ENCODE results near the gene OSTC. TPM values are rescaled to one million over a fixed set of nuclear protein-coding genes. Genes with fewer than 3 reads are reported as not detected.

Gene OSTC
- total RNA-seq, 1 experiment from 2014 or later, result 105 TPM

DNA sequence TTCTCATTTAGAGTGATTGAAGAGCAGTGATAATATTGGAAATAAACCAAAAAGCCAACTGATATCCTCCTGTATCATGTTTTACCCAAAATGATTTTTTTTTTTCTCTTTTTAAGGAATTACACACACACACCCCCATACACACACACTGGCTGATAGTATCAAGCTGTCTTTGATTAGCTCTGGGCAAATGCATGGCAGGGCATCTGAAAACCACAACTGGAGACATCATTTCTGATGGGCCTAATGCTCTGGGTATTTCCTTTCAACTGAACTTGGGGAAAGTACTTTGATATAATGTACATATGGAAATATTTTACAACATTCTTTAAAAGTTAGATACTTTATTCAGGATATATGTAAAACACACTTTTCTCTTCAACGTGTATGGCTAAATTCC is 14.2 kb upstream of the OSTC start:
- ChIA-PET RAD21 (ENCODE audit: low non-redundant PET in 1 of 2, low total read pairs in 2 of 2, uncharacterized antibody in 2 of 2, unreplicated experiment in 2 of 2) (interaction anchor here in 1 of 2 experiments (0.7 kb wide), 1 partner anchor 16 kb away, joined by 4 read pairs; no protein-coding TSS in a partner anchor), CTCF (interaction anchor here (1.9 kb wide), 1 partner anchor 618 kb away, joined by 5 read pairs; no protein-coding TSS in a partner anchor), POLR2A (no interaction called here)
- H3K9ac ChIP-seq (ENCODE audit: low read length), result no peak overlapping the region
- no peaks in the 10 kb centered on the region for H3K27me3 ChIP-seq (ENCODE audit: insufficient read depth, low read length)
- H3K4me1 ChIP-seq (ENCODE audit: control insufficient read depth in 1 of 2, insufficient read depth in 2 of 2, low read length in 2 of 2), result no peaks in the 10 kb centered on the region
- no peak overlapping the region for H3K4me2 ChIP-seq (ENCODE audit: low read length)
- no peak overlapping the region for H3K4me3 ChIP-seq (replicated peaks in 1 of 2; ENCODE audit: low read depth in 1 of 2, low read length in 2 of 2)
- no TSS peak for BruUV-seq (replicated peaks)
- ATAC-seq, result no peak
- intact Hi-C loops (cut with micrococcal nuclease), result loop anchor here (5.0 kb wide), 1 partner anchor 619 kb away; no protein-coding TSS in a partner anchor
- no peak for DNase-seq (ENCODE audit: low read depth, low spot score)
- H4K20me1 ChIP-seq (ENCODE audit: insufficient read depth), result 0 out of 2 replicates have a peak, but pooled peaks cover 3% of the 10 kb centered on the region
- H3K9me2 ChIP-seq (ENCODE audit: insufficient read depth), result no peaks in the 10 kb centered on the region
- TF ChIP-seq, protein P1, sequence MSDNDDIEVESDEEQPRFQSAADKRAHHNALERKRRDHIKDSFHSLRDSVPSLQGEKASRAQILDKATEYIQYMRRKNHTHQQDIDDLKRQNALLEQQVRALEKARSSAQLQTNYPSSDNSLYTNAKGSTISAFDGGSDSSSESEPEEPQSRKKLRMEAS (IDR thresholded peaks at IDR 0.05), result no peak
- TF ChIP-seq EZH2 (IDR thresholded peaks at IDR 0.05) (no peak), SRF (IDR thresholded peaks at IDR 0.05; ENCODE audit: low read depth) (no peak), POLR2AphosphoS5 (IDR thresholded peaks at IDR 0.05; ENCODE audit: low read depth, low read length) (no peak), EZH2phosphoT487 (IDR thresholded peaks at IDR 0.05; ENCODE audit: borderline replicate concordance) (no peak), JUND (IDR thresholded peaks at IDR 0.05) (no peak), EGR1 (IDR thresholded peaks at IDR 0.05; ENCODE audit: low read depth) (no peak), SIN3A (IDR thresholded peaks at IDR 0.05; ENCODE audit: low read depth) (no peak), POLR2A (IDR thresholded peaks at IDR 0.05; ENCODE audit: borderline replicate concordance, extremely low read depth, insufficient read depth, insufficient read length) (no peak), ZFX (IDR thresholded peaks at IDR 0.05) (no peak), ELF1 (IDR thresholded peaks at IDR 0.05; ENCODE audit: borderline replicate concordance, low read depth) (no peak), RAD21 (IDR thresholded peaks at IDR 0.05; ENCODE audit: low read depth) (no peak), TCF7L2 (IDR thresholded peaks at IDR 0.05; ENCODE audit: borderline replicate concordance, extremely low read depth, insufficient read depth, insufficient read length) (no peak), ZNF274 (IDR thresholded peaks at IDR 0.05; ENCODE audit: low read depth, low read length) (no peak), YY1 (IDR thresholded peaks at IDR 0.05; ENCODE audit: extremely low read depth, insufficient replicate concordance, low read depth, low read length) (no peak)
- TF ChIP-seq, protein P2, sequence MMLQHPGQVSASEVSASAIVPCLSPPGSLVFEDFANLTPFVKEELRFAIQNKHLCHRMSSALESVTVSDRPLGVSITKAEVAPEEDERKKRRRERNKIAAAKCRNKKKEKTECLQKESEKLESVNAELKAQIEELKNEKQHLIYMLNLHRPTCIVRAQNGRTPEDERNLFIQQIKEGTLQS (IDR thresholded peaks at IDR 0.05), result no peak
- no peak overlapping the region for H2AFZ ChIP-seq (ENCODE audit: low read depth, low read length, poor library complexity, severe bottlenecking)
- H3K36me3 ChIP-seq (ENCODE audit: control insufficient read depth in 1 of 2, insufficient read depth in 2 of 2, low read length in 2 of 2), result peaks cover 18 to 20% of the 10 kb centered on the region in 2 experiments
- no peak overlapping the region for H3K27ac ChIP-seq (ENCODE audit: low read depth, low read length)
- no peaks in the 10 kb centered on the region for H3K79me2 ChIP-seq (ENCODE audit: insufficient read depth, low read length)
- no peaks in the 10 kb centered on the region for H3K9me3 ChIP-seq (ENCODE audit: control insufficient read depth in 1 of 2, insufficient read depth in 1 of 2, low read depth in 1 of 2, low read length in 2 of 2)
